GM12864 (cell line): ENCODE results near the gene KLHL5.
"Not testable (repeated sequence)": the region's sequence is repeated elsewhere in the genome, so short reads cannot be mapped to it uniquely, and the experiment has no call there.

ENCODE experiments used
- DNase-seq: peaks from one replicate; pipeline ENCODE4 v3.0.0-alpha.2; 2011; ENCODE audit warnings: low read depth
- H3K4me3 ChIP-seq: 2 replicates; pipeline ENCODE4 v1.5.1; 2011; ENCODE audit warnings: mild to moderate bottlenecking, low read depth, low read length, control low read depth
- TF ChIP-seq, protein P1 (sequence below): IDR thresholded peaks from 2 replicates; pipeline ENCODE4 v1.5.1; 2011; ENCODE audit warnings: low read depth, mild to moderate bottlenecking, moderate library complexity, low read length, control low read depth, inconsistent platforms; ENCODE audit errors: missing control alignments

The KLHL5 gene

DNA sequence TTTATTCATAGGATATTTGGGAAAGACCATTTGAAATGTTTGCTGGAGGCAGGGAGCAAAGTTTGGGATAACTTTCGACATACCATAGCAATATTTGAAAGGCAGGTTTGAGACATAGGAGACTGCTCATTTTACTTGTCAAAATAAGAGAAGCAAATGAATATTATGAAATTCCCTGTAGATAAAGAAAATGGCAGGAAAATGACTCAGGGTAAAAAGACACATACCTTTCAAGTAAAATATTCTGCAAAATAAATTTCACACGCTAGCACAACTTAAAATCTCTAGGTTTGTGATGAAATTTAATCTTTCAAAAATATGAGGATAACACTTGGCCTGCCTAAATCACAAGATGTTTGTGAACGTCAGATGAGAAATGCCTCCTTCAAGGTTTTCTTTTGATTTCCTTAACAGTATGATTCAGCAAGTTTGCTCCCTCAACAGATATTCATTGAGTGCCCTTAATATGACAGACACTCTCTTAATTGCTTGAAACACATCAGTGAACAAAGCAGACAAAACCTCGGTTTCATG is 36.4 kb upstream of the KLHL5 start:
- no peak for DNase-seq
- TF ChIP-seq, protein P1, sequence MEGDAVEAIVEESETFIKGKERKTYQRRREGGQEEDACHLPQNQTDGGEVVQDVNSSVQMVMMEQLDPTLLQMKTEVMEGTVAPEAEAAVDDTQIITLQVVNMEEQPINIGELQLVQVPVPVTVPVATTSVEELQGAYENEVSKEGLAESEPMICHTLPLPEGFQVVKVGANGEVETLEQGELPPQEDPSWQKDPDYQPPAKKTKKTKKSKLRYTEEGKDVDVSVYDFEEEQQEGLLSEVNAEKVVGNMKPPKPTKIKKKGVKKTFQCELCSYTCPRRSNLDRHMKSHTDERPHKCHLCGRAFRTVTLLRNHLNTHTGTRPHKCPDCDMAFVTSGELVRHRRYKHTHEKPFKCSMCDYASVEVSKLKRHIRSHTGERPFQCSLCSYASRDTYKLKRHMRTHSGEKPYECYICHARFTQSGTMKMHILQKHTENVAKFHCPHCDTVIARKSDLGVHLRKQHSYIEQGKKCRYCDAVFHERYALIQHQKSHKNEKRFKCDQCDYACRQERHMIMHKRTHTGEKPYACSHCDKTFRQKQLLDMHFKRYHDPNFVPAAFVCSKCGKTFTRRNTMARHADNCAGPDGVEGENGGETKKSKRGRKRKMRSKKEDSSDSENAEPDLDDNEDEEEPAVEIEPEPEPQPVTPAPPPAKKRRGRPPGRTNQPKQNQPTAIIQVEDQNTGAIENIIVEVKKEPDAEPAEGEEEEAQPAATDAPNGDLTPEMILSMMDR: no peak
- no peak overlapping the region for H3K4me3 ChIP-seq

DNA sequence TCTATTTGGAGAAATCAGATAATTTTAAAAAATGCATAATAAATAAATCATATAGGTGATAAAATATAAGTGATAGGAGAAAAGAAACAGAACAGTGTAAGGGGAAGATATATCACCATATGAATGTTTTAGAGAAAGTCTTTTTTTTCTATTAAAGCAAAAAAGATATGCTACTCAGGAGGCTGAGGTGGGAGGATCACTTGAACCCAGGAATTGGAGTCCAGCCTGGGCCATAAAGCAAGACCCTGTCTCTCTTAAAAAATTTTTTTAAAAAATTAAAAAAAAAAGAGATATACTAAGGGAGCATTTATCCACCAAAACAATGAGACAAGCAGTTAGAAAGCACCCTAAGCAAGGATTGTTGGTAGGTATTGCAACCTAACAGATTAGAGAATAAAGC is 35.9 kb upstream of the KLHL5 start:
- TF ChIP-seq, protein P1: no peak
- H3K4me3 ChIP-seq: no peak overlapping the region
- no peak for DNase-seq

DNA sequence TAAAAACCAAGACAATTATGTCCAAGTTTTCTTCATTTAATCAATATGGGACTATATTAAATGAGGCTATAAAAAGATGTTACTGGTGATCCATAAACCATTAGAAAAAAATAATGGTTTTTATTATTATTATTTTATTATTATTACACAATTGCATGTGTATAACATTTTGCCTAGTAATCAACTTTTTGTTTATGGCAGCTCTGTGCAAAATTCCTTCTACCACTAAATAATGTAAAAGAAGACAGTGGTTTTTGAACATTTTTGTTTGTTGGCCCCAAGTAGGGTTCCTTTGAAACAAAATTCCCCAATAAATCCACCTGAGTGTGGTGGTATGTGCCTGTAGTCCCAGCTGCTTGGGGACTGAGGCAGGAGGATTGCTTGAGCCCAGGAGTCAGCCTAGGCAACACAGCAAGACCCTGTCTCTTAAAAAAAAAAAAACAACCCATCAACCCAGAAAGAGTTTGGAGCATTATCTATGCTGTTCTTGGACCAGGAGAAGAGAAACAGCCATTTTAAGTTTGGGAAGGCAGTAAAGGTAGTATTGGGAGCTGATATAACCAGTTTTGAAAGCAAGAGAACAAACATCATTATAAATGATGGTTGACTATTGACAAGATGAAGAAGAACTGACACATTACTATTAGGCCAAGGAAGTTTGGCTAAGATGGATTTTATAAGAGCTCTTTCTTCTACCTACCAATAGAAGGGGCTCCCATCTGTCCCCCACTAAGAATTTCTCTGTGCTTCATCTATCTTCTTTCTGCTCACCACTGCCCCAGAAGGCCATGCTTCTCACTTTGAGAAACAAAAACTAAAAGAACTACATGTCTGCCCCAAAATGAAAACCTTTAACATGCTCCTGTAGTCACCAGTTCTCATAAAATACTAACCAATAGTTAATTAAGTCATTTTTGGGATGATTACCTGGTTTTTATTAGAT is 32.0 kb upstream of the KLHL5 start:
- peak overlapping the region; percentile 63 for H3K4me3 ChIP-seq
- TF ChIP-seq, protein P1: peak; percentile 19
- DNase-seq: no peak

DNA sequence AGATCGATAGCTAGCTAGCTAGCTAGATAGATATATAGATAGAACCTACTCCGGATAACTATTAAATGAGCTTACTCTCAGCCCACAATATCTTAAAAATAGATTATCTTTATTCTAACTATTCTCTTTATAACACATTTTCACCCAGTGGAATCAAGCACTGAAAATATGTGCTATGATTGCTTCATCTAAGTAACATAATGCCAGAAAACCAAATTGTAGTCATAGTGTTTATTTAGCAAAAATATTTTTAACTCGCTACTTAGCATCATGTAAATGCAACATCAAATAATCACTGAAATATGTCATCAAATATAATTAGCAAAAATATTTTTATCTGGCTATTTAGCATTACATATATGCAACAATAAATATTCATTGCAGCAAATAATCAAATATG is 31.3 kb upstream of the KLHL5 start:
- peak overlapping the region; percentile 63 for H3K4me3 ChIP-seq
- DNase-seq: no peak
- TF ChIP-seq, protein P1: no peak

DNA sequence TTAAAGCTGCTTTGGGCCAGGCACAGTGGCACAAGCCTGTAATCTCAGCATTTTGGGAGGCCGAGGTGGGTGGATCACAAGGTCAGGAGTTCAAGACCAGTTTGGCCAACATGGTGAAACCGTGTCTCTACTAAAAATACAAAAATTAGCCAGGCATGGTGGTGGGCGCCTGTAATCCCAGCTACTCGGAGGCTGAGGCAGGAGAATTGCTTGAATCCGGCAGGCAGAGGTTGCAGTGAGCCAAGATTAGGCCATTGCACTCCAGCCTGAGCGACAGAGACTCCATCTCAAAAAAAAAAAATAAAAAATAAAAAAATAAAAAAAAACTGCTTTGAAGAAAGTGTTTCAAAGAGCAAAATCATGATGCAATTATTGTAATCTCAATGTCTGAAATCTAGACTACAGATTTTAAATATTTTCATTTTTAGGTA is 30.4 kb upstream of the KLHL5 start:
- peak overlapping the region; percentile 63 for H3K4me3 ChIP-seq

DNA sequence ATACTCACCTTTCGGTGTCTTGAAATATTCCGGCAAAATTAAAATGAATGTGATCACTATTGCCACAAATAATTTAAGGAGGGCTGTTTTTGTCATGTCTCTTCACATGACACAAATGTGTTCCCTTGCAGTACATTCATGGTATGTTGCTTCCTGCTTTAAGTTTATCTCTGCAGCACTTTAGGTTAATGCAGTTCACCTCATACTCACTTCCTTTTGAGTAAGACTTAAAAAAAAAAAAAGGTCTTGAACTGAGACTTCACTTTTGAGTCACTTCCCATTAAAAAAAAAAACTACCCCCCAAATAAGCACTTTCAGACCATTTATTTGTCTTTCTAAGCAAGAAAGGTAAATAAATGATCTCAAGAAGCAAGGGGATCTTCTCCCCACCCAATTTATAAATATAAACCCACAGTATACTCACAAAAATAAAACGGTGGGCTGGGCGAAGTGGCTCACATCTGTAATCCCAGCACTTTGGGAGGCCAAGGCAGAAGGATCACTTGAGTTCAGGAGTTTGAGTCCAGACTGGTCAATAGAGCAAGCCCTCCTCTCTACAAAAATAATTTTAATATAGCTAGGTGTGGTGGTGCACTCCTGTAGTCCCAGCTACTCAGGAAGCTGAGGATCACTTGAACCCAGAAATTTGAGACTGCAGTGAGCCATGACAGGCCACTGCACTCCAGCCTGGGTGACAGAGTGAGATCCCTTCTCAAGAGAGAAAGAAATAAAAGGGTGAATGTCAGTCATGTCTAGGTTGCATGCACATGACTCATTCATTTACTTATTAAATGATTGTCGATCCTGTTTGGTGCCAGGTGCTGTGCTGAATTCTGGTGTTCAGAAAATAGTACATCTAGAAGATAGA is 29.6 kb upstream of the KLHL5 start, which contains the start of gene TMEM156:
TMEM156 (minus strand) TSS at position 192 of the 868 bp plus-strand sequence; CDS start at position 96, 96 bp downstream.
- TF ChIP-seq, protein P1: no peak
- H3K4me3 ChIP-seq: peak within 1 kb of the TSS; percentile 63
- DNase-seq: peak; percentile 91

More for the DNA sequence above, 30.4 kb upstream of the KLHL5 start:
- not testable (repeated sequence) for DNase-seq

DNA sequence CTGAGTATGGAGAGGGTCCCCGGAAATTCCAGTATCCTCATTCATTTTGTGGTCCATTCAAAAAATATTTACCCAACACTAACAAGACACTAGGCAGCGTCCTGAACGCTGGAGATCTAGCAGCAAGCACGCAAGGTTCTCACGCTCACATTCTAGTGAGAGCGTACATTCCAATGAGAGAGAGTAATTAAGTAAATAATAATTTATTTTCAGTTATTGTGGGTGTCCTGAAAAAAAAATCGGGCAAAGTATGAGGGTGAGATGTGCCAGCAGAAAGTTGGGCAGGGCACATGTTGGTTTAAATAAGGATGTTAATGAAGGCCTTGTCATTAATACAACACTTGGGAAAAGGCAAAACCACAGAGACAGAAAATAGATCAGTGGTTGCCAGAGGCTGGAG is 25.9 kb upstream of the KLHL5 start:
- TF ChIP-seq, protein P1: no peak
- no peak overlapping the region for H3K4me3 ChIP-seq
- DNase-seq: no peak
